AG04450 (cell line): ENCODE data around the gene SRL. TPM values are rescaled to one million over a fixed set of nuclear protein-coding genes. Genes with fewer than 3 reads are reported as not detected.
"Not testable (repeated sequence)": the region's sequence is repeated elsewhere in the genome, so short reads cannot be mapped to it uniquely, and the experiment has no call there.

Source experiments
- CTCF ChIA-PET: fragments of 300-600, 350-600 bp; formaldehyde crosslinking; extraction: SDS; loops from one replicate; lab custom pipeline; 2022; ENCODE audit warnings: antibody characterized with exemption, inconsistent platforms; lab: Charles Lee
- POLR2A ChIA-PET: fragments of 350-600 bp; formaldehyde crosslinking; extraction: SDS; loops from one replicate; lab custom pipeline; 2021; ENCODE audit warnings: antibody characterized with exemption, inconsistent platforms; lab: Yijun Ruan, JAX
- DNase-seq: peaks from one replicate; pipeline ENCODE4 v3.0.0-alpha.2; 2011; ENCODE audit warnings: low read depth, low spot score
- H3K27ac ChIP-seq: one replicate; pipeline ENCODE4 v1.5.1; 2012; ENCODE audit warnings: low read depth, low read length, control low read depth
- H3K27me3 ChIP-seq: one replicate; pipeline ENCODE4 v1.6.0; 2012; ENCODE audit warnings: low read length; ENCODE audit not compliant: control insufficient read depth, insufficient read depth
- H3K4me3 ChIP-seq: 2 replicates; pipeline ENCODE4 v1.5.1; 2011; ENCODE audit warnings: mild to moderate bottlenecking, low read depth, low read length, control low read depth
- H3K9me3 ChIP-seq: 2 replicates; pipeline ENCODE4 v1.5.1; 2012; ENCODE audit warnings: low read length; ENCODE audit not compliant: control insufficient read depth, insufficient read depth
- CTCF ChIP-seq: IDR thresholded peaks from 2 replicates; pipeline ENCODE4 v1.5.1; 2011; ENCODE audit warnings: low read depth, low read length, control low read depth, inconsistent platforms
- polyA plus RNA-seq: library from polyadenylated mRNA; depleted of rRNA; stranded (reverse); fragments of >200 nt; gene quantifications from 2 replicates; pipeline ENCODE4 v1.2.3, GENCODE V29; 2011

SRL gene
- polyA plus RNA-seq, 1 experiment: 0.05 TPM

GRCh38 chr16:4160658-4161430, 81.0 kb downstream of the SRL start:
- POLR2A ChIA-PET: no interaction called here
- CTCF ChIA-PET: interaction anchor here (1.1 kb wide), 1 partner anchor 15 kb away, joined by 3 read pairs; no protein-coding TSS in a partner anchor
- no peak for TF ChIP-seq CTCF
- Histone ChIP-seq H3K27me3 (peaks cover 3% of the 10 kb centered on the region), H3K9me3 (no peaks in the 10 kb centered on the region), H3K4me3 (no peak overlapping the region), H3K27ac (no peak overlapping the region)
- DNase-seq: no peak

GRCh38 chr16:4159726-4160125, 82.2 kb downstream of the SRL start:
- Histone ChIP-seq H3K27ac (no peak overlapping the region), H3K4me3 (no peak overlapping the region), H3K9me3 (no peaks in the 10 kb centered on the region), H3K27me3 (peaks cover 3% of the 10 kb centered on the region)
- no peak for DNase-seq
- TF ChIP-seq CTCF: no peak
- POLR2A ChIA-PET: no interaction called here
- CTCF ChIA-PET: no interaction called here

- peaks cover 3% of the 10 kb centered on the region for H3K27me3 ChIP-seq
- DNase-seq: no peak
- ChIA-PET CTCF (no interaction called here), POLR2A (no interaction called here)
- no peak overlapping the region for H3K27ac ChIP-seq
- no peaks in the 10 kb centered on the region for H3K9me3 ChIP-seq
- H3K4me3 ChIP-seq: no peak overlapping the region
- no peak for TF ChIP-seq CTCF
Observed at GRCh38 chr16:4158143-4159093, 83.5 kb downstream of the SRL start.

- Histone ChIP-seq H3K9me3 (no peaks in the 10 kb centered on the region), H3K4me3 (no peak overlapping the region), H3K27ac (no peak overlapping the region), H3K27me3 (peaks cover 3% of the 10 kb centered on the region)
- POLR2A ChIA-PET: no interaction called here
- no peak for DNase-seq
- TF ChIP-seq CTCF: no peak
- CTCF ChIA-PET: no interaction called here
Observed at GRCh38 chr16:4157376-4157825, 84.5 kb downstream of the SRL start.

- H3K27me3 ChIP-seq, H3K4me3 ChIP-seq, POLR2A ChIA-PET, DNase-seq, H3K27ac ChIP-seq, H3K9me3 ChIP-seq: not testable (repeated sequence)
- CTCF ChIA-PET: interaction anchor here (1.2 kb wide), 1 partner anchor 174 kb away, joined by 3 read pairs; no protein-coding TSS in a partner anchor
Observed at GRCh38 chr16:4156503-4156902, 85.4 kb downstream of the SRL start.

GRCh38 chr16:4153364-4153763, 88.5 kb downstream of the SRL start:
- CTCF ChIA-PET, POLR2A ChIA-PET, DNase-seq, H3K4me3 ChIP-seq, H3K27me3 ChIP-seq, H3K27ac ChIP-seq, H3K9me3 ChIP-seq: not testable (repeated sequence)
